ENCODE measurements around the gene SLC1A3. TPM values are rescaled to one million over a fixed set of nuclear protein-coding genes. Genes with fewer than 3 reads are reported as not detected.

Gene SLC1A3
- total RNA-seq, 1 donor from 2014 or later, result 14.5 TPM

- no peak overlapping the region for H3K27ac Mint-ChIP-seq
- peaks cover 3% of the 10 kb centered on the region for H3K9me3 Mint-ChIP-seq (ENCODE audit: low read depth)
- H3K36me3 Mint-ChIP-seq (ENCODE audit: insufficient read depth), result peaks cover 3% of the 10 kb centered on the region
- H3K4me3 Mint-ChIP-seq (ENCODE audit: low read depth), result no peak overlapping the region
- H3K27me3 Mint-ChIP-seq, result peaks cover 9% of the 10 kb centered on the region
- no peaks in the 10 kb centered on the region for H3K4me1 Mint-ChIP-seq (ENCODE audit: low read depth)
- TF ChIP-seq CTCF (IDR thresholded peaks at IDR 0.05; ENCODE audit: unreplicated experiment), result no peak
- DNase-seq (ENCODE audit: low spot score, unreplicated experiment), result no peak
These were observed 12.5 kb upstream of the SLC1A3 start for GRCh38 chr5:36593867-36594266.

GRCh38 chr5:36596247-36596646 is 10.2 kb upstream of the SLC1A3 start:
- H3K4me3 Mint-ChIP-seq (ENCODE audit: low read depth), result no peak overlapping the region
- no peak for DNase-seq (ENCODE audit: low spot score, unreplicated experiment)
- peaks cover 3% of the 10 kb centered on the region for H3K9me3 Mint-ChIP-seq (ENCODE audit: low read depth)
- peaks cover 3% of the 10 kb centered on the region for H3K36me3 Mint-ChIP-seq (ENCODE audit: insufficient read depth)
- no peak overlapping the region for H3K27ac Mint-ChIP-seq
- H3K4me1 Mint-ChIP-seq (ENCODE audit: low read depth), result no peaks in the 10 kb centered on the region
- peaks cover 4% of the 10 kb centered on the region for H3K27me3 Mint-ChIP-seq
- TF ChIP-seq CTCF (IDR thresholded peaks at IDR 0.05; ENCODE audit: unreplicated experiment), result no peak

- peaks cover 4% of the 10 kb centered on the region for H3K27me3 Mint-ChIP-seq
- no peak overlapping the region for H3K4me3 Mint-ChIP-seq (ENCODE audit: low read depth)
- TF ChIP-seq CTCF (IDR thresholded peaks at IDR 0.05; ENCODE audit: unreplicated experiment), result no peak
- no peaks in the 10 kb centered on the region for H3K4me1 Mint-ChIP-seq (ENCODE audit: low read depth)
- no peak for DNase-seq (ENCODE audit: low spot score, unreplicated experiment)
- H3K36me3 Mint-ChIP-seq (ENCODE audit: insufficient read depth), result peaks cover 3% of the 10 kb centered on the region
- no peak overlapping the region for H3K27ac Mint-ChIP-seq
- H3K9me3 Mint-ChIP-seq (ENCODE audit: low read depth), result peaks cover 3% of the 10 kb centered on the region
These were observed 9.7 kb upstream of the SLC1A3 start for GRCh38 chr5:36596756-36597155.

DNA sequence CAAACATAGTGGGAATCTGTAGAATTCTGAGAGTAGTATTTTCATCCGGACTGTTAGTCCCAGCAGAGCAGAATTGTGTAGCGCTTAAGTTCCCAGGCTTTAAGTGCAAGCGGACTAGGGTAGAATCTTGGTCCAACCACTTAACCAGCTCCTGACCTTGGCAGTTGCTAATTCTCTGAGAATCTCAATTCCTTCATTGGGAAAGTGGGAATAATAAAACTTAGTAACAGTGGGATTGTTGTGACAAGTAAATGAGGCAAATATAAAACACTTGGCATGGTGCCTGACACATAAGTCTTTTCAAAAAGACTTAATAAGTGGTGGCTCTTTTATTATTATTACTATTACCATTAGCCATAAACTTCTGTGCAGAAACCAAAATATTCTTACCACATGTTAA is 8.4 kb upstream of the SLC1A3 start:
- H3K27ac Mint-ChIP-seq, result no peak overlapping the region
- H3K4me1 Mint-ChIP-seq (ENCODE audit: low read depth), result no peaks in the 10 kb centered on the region
- TF ChIP-seq CTCF (IDR thresholded peaks at IDR 0.05; ENCODE audit: unreplicated experiment), result no peak
- peaks cover 3% of the 10 kb centered on the region for H3K36me3 Mint-ChIP-seq (ENCODE audit: insufficient read depth)
- DNase-seq (ENCODE audit: low spot score, unreplicated experiment), result no peak
- H3K4me3 Mint-ChIP-seq (ENCODE audit: low read depth), result no peak overlapping the region
- peaks cover 4% of the 10 kb centered on the region for H3K27me3 Mint-ChIP-seq
- H3K9me3 Mint-ChIP-seq (ENCODE audit: low read depth), result peaks cover 3% of the 10 kb centered on the region

GRCh38 chr5:36599986-36600779 is 6.2 kb upstream of the SLC1A3 start:
- Mint-ChIP-seq H3K4me3 (ENCODE audit: low read depth) (no peak overlapping the region), H3K27me3 (peaks cover 10% of the 10 kb centered on the region), H3K36me3 (ENCODE audit: insufficient read depth) (peaks cover 3% of the 10 kb centered on the region), H3K9me3 (ENCODE audit: low read depth) (peaks cover 3% of the 10 kb centered on the region), H3K4me1 (ENCODE audit: low read depth) (peaks cover 2% of the 10 kb centered on the region), H3K27ac (no peak overlapping the region)
- DNase-seq (ENCODE audit: low spot score, unreplicated experiment), result no peak
- no peak for TF ChIP-seq CTCF (IDR thresholded peaks at IDR 0.05; ENCODE audit: unreplicated experiment)
